ENCODE data around the gene TMEM51. TPM values are rescaled to one million over a fixed set of nuclear protein-coding genes. Genes with fewer than 3 reads are reported as not detected.

TMEM51 gene
- total RNA-seq, 1 donor from 2014 or later: 6.9 TPM

GRCh38 chr1:15262003-15262377 is 108.4 kb downstream of the TMEM51 start:
- Histone ChIP-seq H3K27ac (ENCODE audit: low read depth, low read length) (no peak overlapping the region), H3K27me3 (ENCODE audit: insufficient read depth, low read length) (peaks cover 2% of the 10 kb centered on the region), H3K79me2 (ENCODE audit: insufficient read depth, low read length) (no peaks in the 10 kb centered on the region), H3K9ac (ENCODE audit: low read length) (no peak overlapping the region), H3K4me3 (ENCODE audit: insufficient read depth, low read depth, low read length) (no peak overlapping the region), H3K4me1 (ENCODE audit: insufficient read depth, low read length) (peaks cover 10% of the 10 kb centered on the region), H3K4me2 (ENCODE audit: low read length) (no peak overlapping the region), H4K20me1 (ENCODE audit: insufficient read depth, low read length) (no peaks in the 10 kb centered on the region), H2AFZ (ENCODE audit: low read depth, low read length) (no peak overlapping the region), H3K9me3 (ENCODE audit: insufficient read depth, low read depth, low read length) (peaks cover 2% of the 10 kb centered on the region), H3K36me3 (ENCODE audit: insufficient read depth, low read length) (no peaks in the 10 kb centered on the region)
- H3K9me3 Mint-ChIP-seq (ENCODE audit: unreplicated experiment): peaks cover 6% of the 10 kb centered on the region
- H3K36me3 Mint-ChIP-seq (ENCODE audit: low read depth, unreplicated experiment): peaks cover 3% of the 10 kb centered on the region
- no peak for TF ChIP-seq EZH2 (IDR thresholded peaks at IDR 0.05; ENCODE audit: insufficient read depth, low read length)
- no peak for TF ChIP-seq CTCF (IDR thresholded peaks at IDR 0.05; ENCODE audit: insufficient read depth, low read depth, low read length)
- no peak for DNase-seq (ENCODE audit: low read depth)
- H3K4me1 Mint-ChIP-seq (ENCODE audit: low read depth, unreplicated experiment): peaks cover 3% of the 10 kb centered on the region
- H3K27me3 Mint-ChIP-seq (ENCODE audit: low read depth, unreplicated experiment): peaks cover 4% of the 10 kb centered on the region
- peak overlapping the region; percentile 26 for H3K27ac Mint-ChIP-seq (ENCODE audit: unreplicated experiment)
- FAIRE-seq: no peak
- no peak overlapping the region for H3K4me3 Mint-ChIP-seq (ENCODE audit: unreplicated experiment)

DNA sequence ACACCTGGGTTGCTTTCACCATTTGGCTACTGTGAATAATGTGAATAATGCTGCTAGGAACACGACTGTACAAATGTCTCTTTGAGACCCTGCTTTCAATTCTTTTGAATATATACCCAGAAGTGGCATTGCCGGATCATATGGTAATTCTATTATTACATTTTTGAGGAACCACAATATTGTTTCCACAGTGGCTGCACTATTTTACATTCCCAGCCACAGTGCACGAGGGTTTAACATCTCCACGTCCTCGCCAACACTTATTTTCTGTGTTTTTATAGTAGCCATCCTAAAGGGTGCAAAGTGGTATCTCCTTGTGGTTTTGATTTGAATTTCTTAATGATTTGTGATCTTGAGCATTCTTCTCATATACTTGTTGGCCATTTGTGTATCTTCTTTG is 109.2 kb downstream of the TMEM51 start:
- no peak overlapping the region for H3K4me2 ChIP-seq (ENCODE audit: low read length)
- TF ChIP-seq CTCF (IDR thresholded peaks at IDR 0.05; ENCODE audit: insufficient read depth, low read depth, low read length) (no peak), EZH2 (IDR thresholded peaks at IDR 0.05; ENCODE audit: insufficient read depth, low read length) (no peak)
- Mint-ChIP-seq H3K4me1 (ENCODE audit: low read depth, unreplicated experiment) (peaks cover 3% of the 10 kb centered on the region), H3K4me3 (ENCODE audit: unreplicated experiment) (no peak overlapping the region), H3K27ac (ENCODE audit: unreplicated experiment) (no peak overlapping the region), H3K27me3 (ENCODE audit: low read depth, unreplicated experiment) (peaks cover 3% of the 10 kb centered on the region), H3K36me3 (ENCODE audit: low read depth, unreplicated experiment) (peaks cover 3% of the 10 kb centered on the region), H3K9me3 (ENCODE audit: unreplicated experiment) (peaks cover 6% of the 10 kb centered on the region)
- H3K4me3 ChIP-seq (ENCODE audit: insufficient read depth, low read depth, low read length): no peak overlapping the region
- H3K36me3 ChIP-seq (ENCODE audit: insufficient read depth, low read length): no peaks in the 10 kb centered on the region
- FAIRE-seq: no peak
- H3K9ac ChIP-seq (ENCODE audit: low read length): no peak overlapping the region
- H3K27me3 ChIP-seq (ENCODE audit: insufficient read depth, low read length): peaks cover 2% of the 10 kb centered on the region
- no peak overlapping the region for H2AFZ ChIP-seq (ENCODE audit: low read depth, low read length)
- peaks cover 10% of the 10 kb centered on the region for H3K4me1 ChIP-seq (ENCODE audit: insufficient read depth, low read length)
- H3K9me3 ChIP-seq (ENCODE audit: insufficient read depth, low read depth, low read length): peaks cover 2% of the 10 kb centered on the region
- H4K20me1 ChIP-seq (ENCODE audit: insufficient read depth, low read length): no peaks in the 10 kb centered on the region
- no peak for DNase-seq (ENCODE audit: low read depth)
- H3K27ac ChIP-seq (ENCODE audit: low read depth, low read length): no peak overlapping the region
- H3K79me2 ChIP-seq (ENCODE audit: insufficient read depth, low read length): no peaks in the 10 kb centered on the region

DNA sequence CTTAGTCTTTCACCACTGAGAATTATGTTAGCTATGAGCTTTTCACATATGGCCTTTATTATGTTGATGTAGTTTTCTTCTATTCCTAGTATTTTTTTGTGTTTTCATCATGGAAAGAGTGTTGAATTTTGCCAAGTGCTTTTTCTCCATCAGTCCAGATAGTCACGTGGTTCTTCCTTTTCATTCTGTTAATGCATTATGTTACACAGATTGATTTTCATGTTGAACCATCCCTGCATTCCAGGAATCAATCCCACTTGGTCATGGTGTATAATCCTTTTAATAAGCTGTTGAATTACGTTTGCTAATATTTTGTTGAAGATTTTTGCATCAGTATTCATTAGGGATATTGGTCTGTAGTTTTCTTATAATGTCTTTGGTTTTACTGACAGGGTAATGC is 111.2 kb downstream of the TMEM51 start:
- H3K9me3 Mint-ChIP-seq (ENCODE audit: unreplicated experiment): peaks cover 6% of the 10 kb centered on the region
- Histone ChIP-seq H3K9ac (ENCODE audit: low read length) (no peak overlapping the region), H4K20me1 (ENCODE audit: insufficient read depth, low read length) (no peaks in the 10 kb centered on the region), H3K27me3 (ENCODE audit: insufficient read depth, low read length) (peaks cover 4% of the 10 kb centered on the region), H3K4me3 (ENCODE audit: insufficient read depth, low read depth, low read length) (no peak overlapping the region), H3K4me1 (ENCODE audit: insufficient read depth, low read length) (peaks cover 10% of the 10 kb centered on the region), H3K36me3 (ENCODE audit: insufficient read depth, low read length) (no peaks in the 10 kb centered on the region), H2AFZ (ENCODE audit: low read depth, low read length) (no peak overlapping the region), H3K79me2 (ENCODE audit: insufficient read depth, low read length) (no peaks in the 10 kb centered on the region), H3K27ac (ENCODE audit: low read depth, low read length) (no peak overlapping the region), H3K4me2 (ENCODE audit: low read length) (no peak overlapping the region), H3K9me3 (ENCODE audit: insufficient read depth, low read depth, low read length) (peaks cover 2% of the 10 kb centered on the region)
- no peak overlapping the region for H3K27ac Mint-ChIP-seq (ENCODE audit: unreplicated experiment)
- DNase-seq (ENCODE audit: low read depth) (no peak), FAIRE-seq (no peak)
- H3K4me3 Mint-ChIP-seq (ENCODE audit: unreplicated experiment): no peak overlapping the region
- H3K36me3 Mint-ChIP-seq (ENCODE audit: low read depth, unreplicated experiment): peaks cover 3% of the 10 kb centered on the region
- no peaks in the 10 kb centered on the region for H3K27me3 Mint-ChIP-seq (ENCODE audit: low read depth, unreplicated experiment)
- H3K4me1 Mint-ChIP-seq (ENCODE audit: low read depth, unreplicated experiment): peaks cover 3% of the 10 kb centered on the region
- TF ChIP-seq CTCF (IDR thresholded peaks at IDR 0.05; ENCODE audit: insufficient read depth, low read depth, low read length) (no peak), EZH2 (IDR thresholded peaks at IDR 0.05; ENCODE audit: insufficient read depth, low read length) (no peak)

Other genes starting within 250 kb of the TMEM51 start
- gene FHAD1, start 93.5 kb downstream of the TMEM51 start, total RNA-seq: 0.25 TPM in 1 of 2 replicates, not detected in the other

Measured in astrocyte (in vitro differentiated cells and primary cell).